Brain microvascular endothelial cell (primary cell): Measurements from ENCODE around the gene PAXX.

Experiments
- DNase-seq: peaks from one replicate; pipeline ENCODE4 v3.0.0-alpha.2; 2020
- H3K27ac ChIP-seq: fragments of 250-450 bp; sonication (Bioruptor Pico); 2 replicates; pipeline ENCODE4 v1.5.1; 2020; ENCODE audit warnings: mild to moderate bottlenecking, moderate library complexity
- H3K27me3 ChIP-seq: fragments of 250-450 bp; sonication (Bioruptor Pico); replicated peaks from 2 replicates; pipeline ENCODE4 v1.5.1; 2020; ENCODE audit warnings: mild to moderate bottlenecking
- H3K36me3 ChIP-seq: fragments of 250-450 bp; sonication (Bioruptor Pico); replicated peaks from 2 replicates; pipeline ENCODE4 v1.5.1; 2020; ENCODE audit warnings: mild to moderate bottlenecking
- H3K4me3 ChIP-seq: 2 replicates; pipeline ENCODE4 v1.5.1; 2011; ENCODE audit warnings: low read depth, mild to moderate bottlenecking, control low read depth, low read length, moderate library complexity
- CTCF ChIP-seq: IDR thresholded peaks from 2 replicates; pipeline ENCODE4 v1.5.1; 2011; ENCODE audit warnings: low read depth, mild to moderate bottlenecking, moderate library complexity, low read length, control low read depth, inconsistent platforms; ENCODE audit errors: missing control alignments
- in situ Hi-C: cut with HindIII; loops from 2 replicates; pipeline ENCODE4 v1.10.0; 2017; ENCODE audit warnings: low sequenced_read_pairs, low pct_ligation_motif_present

Gene PAXX

GRCh38 chr9:136975644-136976043, 16.6 kb upstream of the PAXX start:
- Histone ChIP-seq H3K4me3 (no peak overlapping the region), H3K36me3 (no peaks in the 10 kb centered on the region), H3K27me3 (no peaks in the 10 kb centered on the region), H3K27ac (no peak overlapping the region)
- peak; percentile 42 for TF ChIP-seq CTCF
- DNase-seq = no peak
- in situ Hi-C loops = no loop called here

- peak within 1 kb of the TSS; percentile 56 for H3K4me3 ChIP-seq
- H3K27ac ChIP-seq = no peak within 1 kb of the TSS
- TF ChIP-seq CTCF = no peak
- in situ Hi-C loops = no loop called here
- H3K36me3 ChIP-seq = no peaks in the 10 kb centered on the region
- DNase-seq = no peak
- no peaks in the 10 kb centered on the region for H3K27me3 ChIP-seq
Measured at GRCh38 chr9:136977223-136977622, 15.0 kb upstream of the PAXX start, which contains the start of gene PTGDS. TSS of gene PTGDS (plus strand) at chr9:136977504. CDS start at chr9:136977579, 75 bp downstream.

- in situ Hi-C loops = no loop called here
- Histone ChIP-seq H3K27me3 (no peaks in the 10 kb centered on the region), H3K36me3 (no peaks in the 10 kb centered on the region), H3K27ac (no peak overlapping the region), H3K4me3 (peak overlapping the region; percentile 56)
- TF ChIP-seq CTCF = no peak
- DNase-seq = no peak
Measured at GRCh38 chr9:136977649-136978072, 14.6 kb upstream of the PAXX start.

- Histone ChIP-seq H3K36me3 (no peaks in the 10 kb centered on the region), H3K27ac (no peak overlapping the region), H3K4me3 (peak overlapping the region; percentile 56), H3K27me3 (no peaks in the 10 kb centered on the region)
- TF ChIP-seq CTCF = no peak
- in situ Hi-C loops = no loop called here
- peak; percentile 38 for DNase-seq
Measured at GRCh38 chr9:136978073-136978864, 14.0 kb upstream of the PAXX start.

GRCh38 chr9:136978865-136979544, 13.2 kb upstream of the PAXX start:
- in situ Hi-C loops = no loop called here
- H3K4me3 ChIP-seq = no peak overlapping the region

More at GRCh38 chr9:136978865-136979544, 13.2 kb upstream of the PAXX start:
- H3K36me3 ChIP-seq = no peaks in the 10 kb centered on the region
- DNase-seq = no peak
- no peaks in the 10 kb centered on the region for H3K27me3 ChIP-seq
- TF ChIP-seq CTCF = no peak
- no peak overlapping the region for H3K27ac ChIP-seq
